IgD-negative memory B cell (primary cell): Measurements from ENCODE around the gene RHBDL1. TPM values are rescaled to one million over a fixed set of nuclear protein-coding genes. Genes with fewer than 3 reads are reported as not detected.
A peak's percentile ranks its signal among the peaks of the same experiment; 100 is the strongest.

Experiments used
- H3K27ac Mint-ChIP-seq, 3 donors: one replicate each; pipeline ENCODE4 v1.8.0; 2020 to 2022; ENCODE audit warnings: mild to moderate bottlenecking in 3 of 3, mixed read lengths in 3 of 3, moderate library complexity in 1 of 3
- H3K27me3 Mint-ChIP-seq: one replicate; pipeline ENCODE4 v1.8.0; 2021; ENCODE audit warnings: mixed read lengths
- H3K36me3 Mint-ChIP-seq: one replicate; pipeline ENCODE4 v1.8.0; 2020; ENCODE audit warnings: mild to moderate bottlenecking, mixed read lengths
- H3K4me1 Mint-ChIP-seq, 3 donors: one replicate each; pipeline ENCODE4 v1.8.0; 2020 to 2022; ENCODE audit warnings: mixed read lengths in 3 of 3, mild to moderate bottlenecking in 1 of 3
- H3K4me3 Mint-ChIP-seq, 4 donors: one replicate each; pipeline ENCODE4 v1.8.0; 2020 to 2022; ENCODE audit warnings: mild to moderate bottlenecking in 4 of 4, mixed read lengths in 4 of 4, moderate library complexity in 3 of 4
- H3K9me3 Mint-ChIP-seq, 3 donors: one replicate each; pipeline ENCODE4 v1.8.0; 2020 to 2021; ENCODE audit warnings: mixed read lengths in 3 of 3, mild to moderate bottlenecking in 1 of 3
- polyA plus RNA-seq: library from polyadenylated mRNA; unstranded; fragments of 300-500 nt; fragmentation: Illumina TruSeq; gene quantifications from one replicate; pipeline ENCODE4 v1.2.3, GENCODE V29; 2021

Gene RHBDL1
- polyA plus RNA-seq, 1 donor from 2014 or later = 1.1 TPM

DNA sequence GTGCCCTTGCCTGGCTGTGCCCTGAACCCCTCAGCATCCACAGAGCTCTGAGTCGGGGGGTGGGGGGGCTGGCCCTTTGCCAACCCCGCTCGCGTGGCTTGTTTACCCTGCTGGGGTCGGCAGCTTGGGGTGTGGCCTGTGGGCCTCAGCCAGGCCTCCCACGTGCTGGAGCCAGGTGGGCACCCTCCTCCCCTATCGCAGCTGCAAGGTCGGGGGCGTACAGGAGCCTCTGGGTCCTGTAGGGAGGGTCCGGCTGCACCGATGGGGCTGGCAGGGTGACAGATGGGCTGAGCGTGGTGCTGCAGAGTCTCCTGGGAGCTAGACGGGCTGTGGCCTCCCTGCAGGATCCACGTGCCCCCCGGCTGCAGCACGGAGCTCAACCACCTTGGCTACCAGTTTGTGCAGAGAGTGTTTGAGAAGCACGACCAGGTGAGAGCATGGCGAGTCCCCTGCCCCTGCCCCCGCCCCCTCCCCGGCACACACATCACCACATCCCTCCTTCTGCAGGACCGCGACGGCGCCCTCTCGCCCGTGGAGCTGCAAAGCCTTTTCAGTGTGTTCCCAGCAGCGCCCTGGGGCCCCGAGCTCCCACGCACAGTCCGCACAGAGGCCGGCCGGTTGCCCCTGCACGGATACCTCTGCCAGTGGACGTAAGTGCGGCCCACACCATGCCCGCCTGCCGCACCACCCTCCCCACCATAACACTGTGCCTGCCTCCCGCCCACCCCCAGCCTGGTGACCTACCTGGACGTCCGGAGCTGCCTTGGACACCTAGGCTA lies 3.9 kb upstream of the RHBDL1 start:
- Mint-ChIP-seq H3K9me3 (no peaks in the 10 kb centered on the region), H3K27ac (no peak overlapping the region), H3K27me3 (peaks cover 2% of the 10 kb centered on the region), H3K4me3 (peak overlapping the region in 1 of 4 donors; percentile 78), H3K36me3 (no peaks in the 10 kb centered on the region), H3K4me1 (peaks cover 3 to 5% (median 4%) of the 10 kb centered on the region in 3 donors)

- Mint-ChIP-seq H3K27ac (peak overlapping the region in 1 of 3 donors; percentile 12), H3K36me3 (no peaks in the 10 kb centered on the region), H3K27me3 (peaks cover 5% of the 10 kb centered on the region), H3K4me3 (no peak overlapping the region), H3K9me3 (no peaks in the 10 kb centered on the region), H3K4me1 (peaks cover 3 to 9% (median 8%) of the 10 kb centered on the region in 3 donors)
These were observed 3.1 kb upstream of the RHBDL1 start for GRCh38 chr16:672371-672770.

DNA sequence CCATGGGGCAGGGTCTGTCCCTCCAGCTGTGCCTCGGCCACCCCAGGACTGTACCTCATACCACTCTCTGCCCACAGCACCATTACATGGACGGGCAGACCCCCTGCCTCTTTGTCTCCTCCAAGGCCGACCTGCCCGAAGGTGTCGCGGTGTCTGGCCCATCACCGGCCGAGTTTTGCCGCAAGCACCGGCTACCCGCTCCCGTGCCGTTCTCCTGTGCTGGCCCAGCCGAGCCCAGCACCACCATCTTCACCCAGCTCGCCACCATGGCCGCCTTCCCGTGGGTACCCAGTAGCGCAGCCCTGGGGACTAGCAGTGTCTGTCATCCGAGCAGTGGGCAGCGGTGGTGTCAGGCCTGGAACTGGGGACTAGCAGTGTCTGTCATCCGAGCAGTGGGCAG lies 2.6 kb upstream of the RHBDL1 start:
- peak overlapping the region in 1 of 4 donors; percentile 38 for H3K4me3 Mint-ChIP-seq
- no peaks in the 10 kb centered on the region for H3K9me3 Mint-ChIP-seq
- H3K4me1 Mint-ChIP-seq = peaks cover 0 to 5% (median 4%) of the 10 kb centered on the region in 3 donors
- H3K27me3 Mint-ChIP-seq = peaks cover 5% of the 10 kb centered on the region
- peak overlapping the region in 1 of 3 donors; percentile 12 for H3K27ac Mint-ChIP-seq
- H3K36me3 Mint-ChIP-seq = no peaks in the 10 kb centered on the region

DNA sequence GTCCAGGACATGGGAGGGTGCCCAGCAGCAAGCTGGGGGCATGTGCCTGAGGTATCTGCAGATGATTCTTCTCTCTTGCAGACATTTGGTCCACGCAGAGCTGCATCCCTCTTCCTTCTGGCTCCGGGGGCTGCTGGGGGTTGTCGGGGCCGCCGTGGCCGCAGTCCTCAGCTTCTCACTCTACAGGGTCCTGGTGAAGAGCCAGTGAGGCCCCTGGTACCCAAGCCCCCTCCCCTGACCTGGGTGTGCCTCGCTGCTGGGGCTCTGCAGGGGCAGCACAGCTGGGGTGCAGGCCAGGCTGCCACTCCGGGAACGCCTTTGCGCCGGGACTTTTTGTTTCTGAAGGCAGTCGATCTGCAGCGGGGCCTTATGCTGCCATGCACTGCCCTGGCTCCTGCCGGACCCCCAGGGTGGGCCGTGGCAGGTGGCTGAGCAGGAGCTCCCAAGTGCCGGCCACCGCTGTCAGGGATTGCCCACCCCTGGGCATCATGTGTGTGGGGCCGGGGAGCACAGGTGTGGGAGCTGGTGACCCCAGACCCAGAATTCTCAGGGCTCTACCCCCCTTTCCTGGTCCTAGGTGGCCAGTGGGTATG lies 2.0 kb upstream of the RHBDL1 start:
- peaks cover 5% of the 10 kb centered on the region for H3K27me3 Mint-ChIP-seq
- peak overlapping the region in 1 of 4 donors; percentile 29 for H3K4me3 Mint-ChIP-seq
- H3K4me1 Mint-ChIP-seq = peaks cover 0 to 5% (median 3%) of the 10 kb centered on the region in 3 donors
- H3K9me3 Mint-ChIP-seq = no peaks in the 10 kb centered on the region
- H3K36me3 Mint-ChIP-seq = no peaks in the 10 kb centered on the region
- no peak overlapping the region for H3K27ac Mint-ChIP-seq

DNA sequence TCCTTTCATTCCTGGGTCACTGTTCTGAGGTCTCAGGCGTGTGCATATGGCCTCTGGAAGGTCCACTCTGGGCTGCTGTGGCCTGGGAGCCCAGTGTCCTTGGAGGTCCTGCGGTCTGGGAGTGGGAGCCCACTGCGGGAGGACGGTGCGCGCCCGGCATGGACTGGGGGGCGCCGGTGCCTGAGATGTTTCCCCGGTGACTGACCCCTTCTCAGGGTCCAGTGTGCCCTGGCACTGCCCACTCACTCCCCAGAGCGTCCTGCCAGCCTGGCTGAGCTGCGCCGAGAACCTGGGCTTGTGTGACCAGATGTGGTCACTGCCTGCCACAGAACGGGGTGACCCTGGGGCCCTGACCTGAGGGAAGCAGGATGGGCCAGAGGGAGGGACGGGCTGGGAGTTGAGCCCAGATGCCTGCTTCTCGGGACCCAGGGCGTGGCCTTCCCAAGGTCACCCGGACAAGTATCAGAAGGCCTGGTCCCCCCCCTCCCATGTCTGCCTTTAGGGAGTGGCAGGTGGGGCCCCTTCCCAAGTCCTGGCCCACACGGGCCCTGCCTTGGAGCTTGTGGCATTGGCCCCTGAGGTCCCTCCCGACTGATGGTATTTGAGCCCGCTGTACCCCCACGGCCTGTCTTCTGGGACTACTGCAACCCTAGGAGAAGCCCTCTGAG lies 1.1 kb upstream of the RHBDL1 start:
- Mint-ChIP-seq H3K27me3 (peaks cover 5% of the 10 kb centered on the region), H3K27ac (peak overlapping the region in 2 of 3 donors; percentile 42 to 77), H3K36me3 (no peaks in the 10 kb centered on the region), H3K9me3 (no peaks in the 10 kb centered on the region), H3K4me1 (peaks cover 0 to 9% (median 7%) of the 10 kb centered on the region in 3 donors), H3K4me3 (peak overlapping the region in 2 of 4 donors; percentile 14 to 35)

- no peaks in the 10 kb centered on the region for H3K36me3 Mint-ChIP-seq
- H3K4me1 Mint-ChIP-seq = peaks cover 2 to 12% (median 8%) of the 10 kb centered on the region in 3 donors
- H3K27ac Mint-ChIP-seq = no peak overlapping the region
- H3K9me3 Mint-ChIP-seq = no peaks in the 10 kb centered on the region
- H3K4me3 Mint-ChIP-seq = no peak overlapping the region
- peaks cover 5% of the 10 kb centered on the region for H3K27me3 Mint-ChIP-seq
These were observed 553 bp downstream of the RHBDL1 start for GRCh38 chr16:675884-676564.

- peak overlapping the region in 2 of 3 donors; percentile 59 to 71 for H3K27ac Mint-ChIP-seq
- no peaks in the 10 kb centered on the region for H3K9me3 Mint-ChIP-seq
- peak overlapping the region in 3 of 4 donors; percentile 30 to 76 (median 66) for H3K4me3 Mint-ChIP-seq
- peaks cover 5% of the 10 kb centered on the region for H3K27me3 Mint-ChIP-seq
- H3K4me1 Mint-ChIP-seq = peaks cover 3 to 13% (median 10%) of the 10 kb centered on the region in 3 donors
- no peaks in the 10 kb centered on the region for H3K36me3 Mint-ChIP-seq
These were observed 1.1 kb downstream of the RHBDL1 start for GRCh38 chr16:676565-676902.

DNA sequence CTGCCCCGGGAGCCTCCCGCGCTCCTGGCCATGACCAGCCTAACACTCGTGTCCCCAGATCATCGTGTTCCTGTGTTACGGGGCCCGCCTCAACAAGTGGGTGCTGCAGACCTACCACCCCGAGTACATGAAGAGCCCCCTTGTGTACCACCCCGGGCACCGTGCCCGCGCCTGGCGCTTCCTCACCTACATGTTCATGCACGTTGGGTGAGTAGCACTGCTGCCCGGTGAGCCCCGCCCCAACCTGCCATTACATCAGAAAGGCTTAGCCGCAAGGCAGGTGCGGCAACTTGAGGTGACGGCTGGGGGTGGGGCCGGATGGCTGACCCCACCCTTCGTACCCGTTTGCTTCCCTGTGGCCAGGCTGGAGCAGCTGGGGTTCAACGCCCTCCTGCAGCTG lies 1.4 kb downstream of the RHBDL1 start:
- Mint-ChIP-seq H3K4me1 (peaks cover 3 to 13% (median 13%) of the 10 kb centered on the region in 3 donors), H3K9me3 (no peaks in the 10 kb centered on the region), H3K36me3 (no peaks in the 10 kb centered on the region), H3K4me3 (peak overlapping the region; percentile 30 to 78 (median 71)), H3K27me3 (peaks cover 5% of the 10 kb centered on the region), H3K27ac (peak overlapping the region in 2 of 3 donors; percentile 59 to 71)

DNA sequence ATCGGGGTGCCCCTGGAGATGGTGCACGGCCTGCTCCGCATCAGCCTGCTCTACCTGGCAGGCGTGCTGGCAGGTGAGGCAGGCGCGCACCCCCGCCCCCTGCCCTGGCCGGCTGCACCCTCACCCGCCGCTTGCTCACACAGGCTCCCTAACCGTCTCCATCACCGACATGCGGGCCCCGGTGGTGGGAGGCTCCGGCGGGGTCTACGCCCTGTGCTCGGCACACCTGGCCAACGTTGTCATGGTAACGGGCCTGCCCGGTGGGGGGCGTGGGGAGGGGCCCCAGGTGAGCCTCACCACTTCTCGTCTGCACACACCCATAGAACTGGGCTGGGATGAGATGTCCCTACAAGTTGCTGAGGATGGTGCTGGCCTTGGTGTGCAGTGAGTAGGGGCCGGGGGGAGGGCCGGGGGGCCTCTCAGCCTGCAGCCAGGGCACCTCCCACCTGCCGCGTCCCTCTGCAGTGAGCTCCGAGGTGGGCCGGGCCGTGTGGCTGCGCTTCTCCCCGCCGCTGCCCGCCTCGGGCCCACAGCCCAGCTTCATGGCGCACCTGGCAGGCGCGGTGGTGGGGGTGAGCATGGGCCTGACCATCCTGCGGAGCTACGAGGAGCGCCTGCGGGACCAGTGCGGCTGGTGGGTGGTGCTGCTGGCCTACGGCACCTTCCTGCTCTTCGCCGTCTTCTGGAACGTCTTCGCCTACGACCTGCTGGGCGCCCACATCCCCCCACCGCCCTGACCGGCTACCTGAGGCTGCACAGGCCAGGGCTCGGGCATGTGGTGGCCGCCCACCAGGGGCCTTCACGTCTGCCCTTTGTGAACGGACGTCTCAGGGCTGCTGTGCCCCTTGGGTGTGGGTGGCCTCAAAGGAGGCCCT lies 2.1 kb downstream of the RHBDL1 start:
- H3K36me3 Mint-ChIP-seq = no peaks in the 10 kb centered on the region
- H3K27ac Mint-ChIP-seq = peak overlapping the region in 2 of 3 donors; percentile 59 to 71
- H3K4me3 Mint-ChIP-seq = peak overlapping the region; percentile 30 to 87 (median 77)

DNA sequence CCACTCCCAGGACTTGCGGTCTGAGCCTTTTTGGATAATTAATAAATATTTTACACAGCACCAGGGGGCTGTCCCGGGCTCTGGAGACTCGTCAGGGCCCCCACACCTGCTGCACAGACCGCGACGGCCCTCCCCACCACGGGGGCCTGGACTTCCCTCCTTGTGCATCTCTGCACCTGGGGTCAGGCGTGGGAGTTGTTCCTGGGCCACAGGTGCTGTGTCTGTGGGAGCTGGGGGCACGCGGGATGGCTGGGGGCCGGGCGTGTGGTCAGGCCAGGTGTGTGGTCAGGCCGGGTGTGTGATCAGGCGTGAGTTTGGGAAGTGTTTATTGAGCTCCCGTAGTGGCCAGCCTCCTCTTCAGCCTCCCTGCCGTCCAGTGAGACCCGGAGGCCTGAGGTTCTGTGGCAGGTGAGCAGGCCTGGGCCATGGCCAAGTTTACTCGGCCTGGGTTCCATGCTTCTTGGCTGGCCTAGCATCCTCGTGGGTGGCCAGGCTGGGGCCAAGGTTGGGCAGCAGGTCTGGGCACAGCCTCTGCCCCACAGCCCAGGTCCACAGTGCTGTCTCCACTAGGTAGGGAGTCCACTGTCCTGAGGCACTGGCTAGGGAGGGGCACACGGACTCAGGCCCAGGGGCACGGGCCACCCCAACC lies 2.9 kb downstream of the RHBDL1 start:
- no peaks in the 10 kb centered on the region for H3K9me3 Mint-ChIP-seq
- no peaks in the 10 kb centered on the region for H3K36me3 Mint-ChIP-seq
- peak overlapping the region in 2 of 4 donors; percentile 87 to 89 for H3K4me3 Mint-ChIP-seq
- peaks cover 5% of the 10 kb centered on the region for H3K27me3 Mint-ChIP-seq
- peak overlapping the region in 1 of 3 donors; percentile 95 for H3K27ac Mint-ChIP-seq
- H3K4me1 Mint-ChIP-seq = peaks cover 3 to 17% (median 13%) of the 10 kb centered on the region in 3 donors

More for the DNA sequence above, 2.1 kb downstream of the RHBDL1 start:
- H3K4me1 Mint-ChIP-seq = peaks cover 3 to 16% (median 13%) of the 10 kb centered on the region in 3 donors
- peaks cover 5% of the 10 kb centered on the region for H3K27me3 Mint-ChIP-seq
- no peaks in the 10 kb centered on the region for H3K9me3 Mint-ChIP-seq

- H3K4me3 Mint-ChIP-seq = peak overlapping the region; percentile 76 to 91 (median 88)
- H3K27me3 Mint-ChIP-seq = peaks cover 5% of the 10 kb centered on the region
- H3K9me3 Mint-ChIP-seq = no peaks in the 10 kb centered on the region
- no peaks in the 10 kb centered on the region for H3K36me3 Mint-ChIP-seq
- peak overlapping the region in 2 of 3 donors; percentile 80 to 95 for H3K27ac Mint-ChIP-seq
- peaks cover 3 to 17% (median 13%) of the 10 kb centered on the region in 3 donors for H3K4me1 Mint-ChIP-seq
These were observed 3.7 kb downstream of the RHBDL1 start for GRCh38 chr16:678858-679813.

DNA sequence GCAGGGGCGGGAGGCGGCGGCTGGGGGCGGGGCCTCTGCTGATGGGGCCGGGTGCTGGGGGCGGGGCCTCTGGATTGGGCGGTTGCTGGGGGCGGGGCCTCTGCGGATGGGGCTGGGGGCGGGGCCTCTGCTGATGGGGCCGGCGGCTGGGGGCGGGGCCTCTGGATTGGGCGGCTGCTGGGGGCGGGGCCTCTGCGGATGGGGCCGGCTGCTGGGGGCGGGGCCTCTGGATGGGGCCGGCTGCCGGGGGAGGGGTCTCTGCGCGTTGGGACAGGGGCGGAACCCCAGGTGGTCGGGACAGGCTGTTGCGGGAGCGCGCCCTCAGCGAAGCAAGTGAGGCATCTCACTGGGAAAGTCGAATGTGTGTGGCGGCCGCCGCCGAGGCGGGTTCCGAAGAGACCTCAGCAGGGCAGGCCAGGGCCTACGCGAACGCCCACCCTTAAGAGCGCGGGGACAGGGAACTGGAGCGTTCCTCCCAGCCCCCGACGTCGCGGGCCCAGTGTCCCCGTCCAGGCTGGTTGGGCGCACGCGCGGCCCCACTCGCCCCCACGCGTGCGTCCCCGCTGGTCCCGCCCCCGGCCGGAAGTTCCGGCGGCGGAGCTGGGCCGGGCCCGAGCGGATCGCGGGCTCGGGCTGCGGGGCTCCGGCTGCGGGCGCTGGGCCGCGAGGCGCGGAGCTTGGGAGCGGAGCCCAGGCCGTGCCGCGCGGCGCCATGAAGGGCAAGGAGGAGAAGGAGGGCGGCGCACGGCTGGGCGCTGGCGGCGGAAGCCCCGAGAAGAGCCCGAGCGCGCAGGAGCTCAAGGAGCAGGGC lies 4.5 kb downstream of the RHBDL1 start, which contains the start of gene STUB1:
Gene STUB1 (plus strand): TSS at position 597 of the 811 bp plus-strand sequence. CDS start 116 bp downstream, at position 713.
- H3K27me3 Mint-ChIP-seq = peaks cover 5% of the 10 kb centered on the region
- H3K36me3 Mint-ChIP-seq = no peaks in the 10 kb centered on the region
- H3K27ac Mint-ChIP-seq = peak within 1 kb of the TSS; percentile 80 to 95 (median 91)
- H3K4me1 Mint-ChIP-seq = peaks cover 3 to 17% (median 13%) of the 10 kb centered on the region in 3 donors
- H3K4me3 Mint-ChIP-seq = peak within 1 kb of the TSS; percentile 81 to 93 (median 90)
- H3K9me3 Mint-ChIP-seq = no peaks in the 10 kb centered on the region
